Measurements from ENCODE around the gene WDR91. TPM values are rescaled to one million over a fixed set of nuclear protein-coding genes. Genes with fewer than 3 reads are reported as not detected.

Gene WDR91
- total and polyA plus RNA-seq, 4 donors, result 5.8 to 19.0 (median 9.2) TPM

DNA sequence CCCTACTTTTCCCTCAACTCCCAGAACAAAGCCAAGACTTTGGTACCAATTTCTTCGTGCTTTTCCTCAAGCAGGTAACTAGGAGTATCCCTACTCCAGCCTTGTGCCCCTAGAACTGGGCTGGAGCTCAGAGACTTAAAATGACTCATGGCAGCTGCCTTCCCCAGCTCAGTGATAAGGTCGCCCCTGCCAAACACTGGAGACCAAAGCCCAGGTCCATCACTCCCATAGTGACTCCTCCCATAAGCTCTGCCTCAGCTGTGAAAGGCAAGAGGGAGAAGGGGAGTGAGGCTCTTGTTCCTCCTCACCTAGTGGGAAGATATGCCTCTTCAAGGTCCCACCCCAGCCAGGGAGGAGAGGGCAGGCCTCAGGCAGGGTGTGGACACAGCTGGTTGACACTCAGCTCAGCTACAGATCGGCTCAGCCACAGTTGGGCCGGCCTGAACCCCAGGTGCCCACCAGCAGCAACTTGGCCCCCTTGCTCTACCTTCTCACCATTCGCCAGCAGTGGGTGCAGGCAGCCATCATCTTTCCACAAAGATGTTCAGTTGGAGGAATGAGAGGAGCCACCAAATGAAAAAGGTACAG is 27.0 kb downstream of the WDR91 start:
- WGBS, result 96% methylated on average over 5 of the region's 5 CpGs
- H3K9me3 ChIP-seq (ENCODE audit: control insufficient read depth in 4 of 4, low read length in 3 of 4), result peaks cover 0 to 5% (median 1%) of the 10 kb centered on the region in 4 donors

DNA sequence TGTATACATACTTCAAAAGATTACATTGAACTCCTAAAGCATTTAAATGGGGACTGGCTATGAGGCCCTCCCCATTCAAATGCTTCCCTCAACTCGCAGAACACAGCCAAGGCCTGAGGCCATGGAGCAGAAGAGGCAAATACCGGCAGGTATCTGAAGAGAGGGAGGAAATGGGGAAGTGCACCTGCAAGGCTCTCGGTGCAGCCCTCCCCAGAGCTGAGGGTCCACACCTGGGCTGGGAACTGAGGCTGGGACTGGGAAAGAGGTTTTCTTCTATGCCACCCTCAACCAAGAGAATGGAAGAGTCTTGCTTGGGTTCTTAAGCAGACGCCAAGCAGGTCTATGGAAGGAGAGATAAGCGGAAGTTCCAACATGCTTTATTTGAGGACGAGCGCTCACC is 27.8 kb downstream of the WDR91 start:
- no peak for TF ChIP-seq FOXA2 (IDR thresholded peaks at IDR 0.05)
- H3K27me3 ChIP-seq (ENCODE audit: control insufficient read depth in 4 of 4, insufficient read depth in 4 of 4, low read length in 3 of 4), result no peaks in the 10 kb centered on the region
- no peaks in the 10 kb centered on the region for H3K4me1 ChIP-seq (ENCODE audit: control insufficient read depth in 4 of 4, insufficient read depth in 4 of 4, low read length in 3 of 4)
- H3K9me3 ChIP-seq (ENCODE audit: control insufficient read depth in 4 of 4, low read length in 3 of 4), result peaks cover 0 to 5% (median 1%) of the 10 kb centered on the region in 4 donors
- H3K27ac ChIP-seq (ENCODE audit: low read depth in 1 of 2, low read length in 2 of 2), result no peak overlapping the region
- no peak overlapping the region for H3K9ac ChIP-seq (ENCODE audit: low read depth in 1 of 2, low read length in 2 of 2)
- WGBS, result 98% methylated on average over 7 of the region's 7 CpGs
- H3K36me3 ChIP-seq (ENCODE audit: control insufficient read depth in 4 of 4, insufficient read depth in 3 of 4, low read depth in 1 of 4, low read length in 3 of 4), result peaks cover 13 to 66% (median 30%) of the 10 kb centered on the region in 4 donors
- DNase-seq (ENCODE audit: low spot score), result no peak
- no peak overlapping the region for H3K4me3 ChIP-seq (ENCODE audit: low read depth in 1 of 3, low read length in 3 of 3)

More for the DNA sequence above, 27.0 kb downstream of the WDR91 start:
- no peak for TF ChIP-seq HNF4A (conservative IDR thresholded peaks at IDR 0.05)
- TF ChIP-seq JUND (IDR thresholded peaks at IDR 0.05), result no peak
- no peak for TF ChIP-seq RXRA (IDR thresholded peaks at IDR 0.05)
- TF ChIP-seq, protein P1, sequence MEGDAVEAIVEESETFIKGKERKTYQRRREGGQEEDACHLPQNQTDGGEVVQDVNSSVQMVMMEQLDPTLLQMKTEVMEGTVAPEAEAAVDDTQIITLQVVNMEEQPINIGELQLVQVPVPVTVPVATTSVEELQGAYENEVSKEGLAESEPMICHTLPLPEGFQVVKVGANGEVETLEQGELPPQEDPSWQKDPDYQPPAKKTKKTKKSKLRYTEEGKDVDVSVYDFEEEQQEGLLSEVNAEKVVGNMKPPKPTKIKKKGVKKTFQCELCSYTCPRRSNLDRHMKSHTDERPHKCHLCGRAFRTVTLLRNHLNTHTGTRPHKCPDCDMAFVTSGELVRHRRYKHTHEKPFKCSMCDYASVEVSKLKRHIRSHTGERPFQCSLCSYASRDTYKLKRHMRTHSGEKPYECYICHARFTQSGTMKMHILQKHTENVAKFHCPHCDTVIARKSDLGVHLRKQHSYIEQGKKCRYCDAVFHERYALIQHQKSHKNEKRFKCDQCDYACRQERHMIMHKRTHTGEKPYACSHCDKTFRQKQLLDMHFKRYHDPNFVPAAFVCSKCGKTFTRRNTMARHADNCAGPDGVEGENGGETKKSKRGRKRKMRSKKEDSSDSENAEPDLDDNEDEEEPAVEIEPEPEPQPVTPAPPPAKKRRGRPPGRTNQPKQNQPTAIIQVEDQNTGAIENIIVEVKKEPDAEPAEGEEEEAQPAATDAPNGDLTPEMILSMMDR (IDR thresholded peaks at IDR 0.05; ENCODE audit: low read depth, low read length, missing input control), result no peak
- TF ChIP-seq HNF4G (IDR thresholded peaks at IDR 0.05), result no peak
- TF ChIP-seq FOXA1 (IDR thresholded peaks at IDR 0.05), result no peak
- TF ChIP-seq NR2F2 (IDR thresholded peaks at IDR 0.05), result no peak
- TF ChIP-seq RAD21 (IDR thresholded peaks at IDR 0.05), result no peak
- TF ChIP-seq, protein P2, sequence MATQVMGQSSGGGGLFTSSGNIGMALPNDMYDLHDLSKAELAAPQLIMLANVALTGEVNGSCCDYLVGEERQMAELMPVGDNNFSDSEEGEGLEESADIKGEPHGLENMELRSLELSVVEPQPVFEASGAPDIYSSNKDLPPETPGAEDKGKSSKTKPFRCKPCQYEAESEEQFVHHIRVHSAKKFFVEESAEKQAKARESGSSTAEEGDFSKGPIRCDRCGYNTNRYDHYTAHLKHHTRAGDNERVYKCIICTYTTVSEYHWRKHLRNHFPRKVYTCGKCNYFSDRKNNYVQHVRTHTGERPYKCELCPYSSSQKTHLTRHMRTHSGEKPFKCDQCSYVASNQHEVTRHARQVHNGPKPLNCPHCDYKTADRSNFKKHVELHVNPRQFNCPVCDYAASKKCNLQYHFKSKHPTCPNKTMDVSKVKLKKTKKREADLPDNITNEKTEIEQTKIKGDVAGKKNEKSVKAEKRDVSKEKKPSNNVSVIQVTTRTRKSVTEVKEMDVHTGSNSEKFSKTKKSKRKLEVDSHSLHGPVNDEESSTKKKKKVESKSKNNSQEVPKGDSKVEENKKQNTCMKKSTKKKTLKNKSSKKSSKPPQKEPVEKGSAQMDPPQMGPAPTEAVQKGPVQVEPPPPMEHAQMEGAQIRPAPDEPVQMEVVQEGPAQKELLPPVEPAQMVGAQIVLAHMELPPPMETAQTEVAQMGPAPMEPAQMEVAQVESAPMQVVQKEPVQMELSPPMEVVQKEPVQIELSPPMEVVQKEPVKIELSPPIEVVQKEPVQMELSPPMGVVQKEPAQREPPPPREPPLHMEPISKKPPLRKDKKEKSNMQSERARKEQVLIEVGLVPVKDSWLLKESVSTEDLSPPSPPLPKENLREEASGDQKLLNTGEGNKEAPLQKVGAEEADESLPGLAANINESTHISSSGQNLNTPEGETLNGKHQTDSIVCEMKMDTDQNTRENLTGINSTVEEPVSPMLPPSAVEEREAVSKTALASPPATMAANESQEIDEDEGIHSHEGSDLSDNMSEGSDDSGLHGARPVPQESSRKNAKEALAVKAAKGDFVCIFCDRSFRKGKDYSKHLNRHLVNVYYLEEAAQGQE (IDR thresholded peaks at IDR 0.05), result no peak
- TF ChIP-seq TAF1 (conservative IDR thresholded peaks at IDR 0.05), result no peak
- TF ChIP-seq EGR1 (IDR thresholded peaks at IDR 0.05; ENCODE audit: low read depth in 2 of 2), result no peak
- H3K4me3 ChIP-seq (ENCODE audit: low read depth in 1 of 3, low read length in 3 of 3), result no peak overlapping the region
- H3K9ac ChIP-seq (ENCODE audit: low read depth in 1 of 2, low read length in 2 of 2), result no peak overlapping the region
- no peak overlapping the region for H3K27ac ChIP-seq (ENCODE audit: low read depth in 1 of 2, low read length in 2 of 2)
- peaks cover 0 to 5% (median 3%) of the 10 kb centered on the region in 4 donors for H3K4me1 ChIP-seq (ENCODE audit: control insufficient read depth in 4 of 4, insufficient read depth in 4 of 4, low read length in 3 of 4)
- no peaks in the 10 kb centered on the region for H3K27me3 ChIP-seq (ENCODE audit: control insufficient read depth in 4 of 4, insufficient read depth in 4 of 4, low read length in 3 of 4)
- H3K36me3 ChIP-seq (ENCODE audit: control insufficient read depth in 4 of 4, insufficient read depth in 3 of 4, low read depth in 1 of 4, low read length in 3 of 4), result peaks cover 18 to 71% (median 34%) of the 10 kb centered on the region in 4 donors
- DNase-seq (ENCODE audit: low spot score), result no peak

Data from liver (tissue), 9 donors.